HG03060 (cell line): Measurements from ENCODE around the gene CFAP221.

Experiments used
- ATAC-seq: cut with Tn5 transposase; IDR thresholded peaks from one replicate; pipeline ENCODE4 v1.9.1; 2021; ENCODE audit warnings: low read depth, moderate number of reproducible peaks; ENCODE audit not compliant: unreplicated experiment

The CFAP221 gene

DNA sequence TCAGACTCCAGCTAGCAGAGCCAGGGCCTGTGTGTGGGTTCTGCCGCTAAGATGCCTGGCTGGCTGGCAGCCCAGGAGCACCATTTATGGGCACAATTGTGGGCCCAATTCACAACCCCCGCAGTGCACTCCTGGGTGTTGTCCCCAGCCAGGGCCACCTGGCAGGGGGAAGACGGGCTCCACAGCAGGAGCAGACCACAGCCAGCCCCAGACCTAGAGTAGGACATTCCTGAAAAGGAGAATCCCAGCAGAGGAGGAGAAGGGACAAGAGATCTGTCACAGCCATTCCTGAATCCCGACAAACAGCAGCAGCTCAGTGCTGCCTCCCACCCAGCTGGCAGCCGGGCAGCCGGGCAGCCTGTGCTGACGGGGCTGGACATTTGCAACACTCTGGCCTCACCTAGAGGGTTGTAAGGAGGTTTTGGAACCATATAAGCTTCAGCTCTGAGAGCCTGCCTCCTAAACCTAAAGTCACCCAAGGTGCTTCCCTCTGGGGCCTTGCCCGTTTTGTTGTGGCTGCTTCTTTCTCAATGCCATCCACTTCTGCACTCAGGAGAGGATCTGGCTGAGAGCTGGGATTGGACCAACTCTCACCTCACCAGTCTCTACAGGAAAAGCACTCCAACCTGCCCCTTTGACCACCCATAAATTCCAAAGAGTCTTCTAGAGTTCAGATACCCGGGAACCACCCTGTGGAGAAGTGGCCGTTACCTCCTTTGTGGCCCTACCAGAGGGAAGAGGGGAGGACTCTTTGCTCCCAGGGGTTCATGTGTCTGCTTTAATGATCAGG lies 130.7 kb downstream of the CFAP221 start:
- no peak for ATAC-seq

DNA sequence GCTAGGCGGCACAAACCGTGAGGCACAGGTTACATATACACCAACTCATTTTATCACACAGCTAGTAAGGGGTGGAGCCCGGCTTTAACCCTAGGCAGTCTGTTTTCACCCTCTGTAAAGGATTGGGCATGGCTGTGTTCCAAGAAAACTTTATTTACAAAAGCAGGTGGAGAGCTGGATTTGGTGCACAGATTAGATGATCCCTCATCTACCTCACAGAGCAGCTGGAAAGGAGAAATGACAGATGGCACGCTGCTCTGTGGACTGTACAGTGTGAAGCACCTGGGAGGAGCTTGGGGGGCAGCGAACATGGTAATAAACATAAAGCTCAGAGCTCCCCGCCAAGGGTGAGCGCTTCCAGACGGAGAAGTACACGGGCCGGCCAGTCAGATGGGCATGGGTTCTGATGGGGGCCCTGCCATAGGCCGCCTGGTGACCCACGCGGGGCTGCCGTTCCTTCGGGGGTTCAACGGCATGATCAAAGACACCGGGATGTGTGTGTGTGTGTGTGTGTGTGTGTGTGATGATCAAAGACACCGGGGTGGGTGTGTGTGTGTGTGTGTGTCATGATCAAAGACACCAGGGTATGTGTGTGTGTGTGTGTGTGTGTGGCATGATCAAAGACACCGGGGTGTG lies 133.9 kb downstream of the CFAP221 start:
- no peak for ATAC-seq

DNA sequence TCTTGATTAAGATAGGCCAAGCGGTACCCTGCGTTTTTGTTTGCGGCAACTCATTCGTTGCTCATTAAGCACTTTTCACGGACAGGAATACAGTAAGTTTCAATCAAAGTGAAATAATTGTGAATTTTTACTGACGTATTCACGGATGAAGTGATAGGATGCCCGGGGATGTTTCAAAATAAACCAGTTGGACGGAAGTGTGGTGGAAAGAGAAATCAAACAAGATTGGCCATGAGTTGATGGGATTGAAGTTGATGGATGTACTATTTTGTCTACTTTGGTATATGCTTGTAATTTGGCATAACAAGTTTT lies 135.2 kb downstream of the CFAP221 start:
- no peak for ATAC-seq

DNA sequence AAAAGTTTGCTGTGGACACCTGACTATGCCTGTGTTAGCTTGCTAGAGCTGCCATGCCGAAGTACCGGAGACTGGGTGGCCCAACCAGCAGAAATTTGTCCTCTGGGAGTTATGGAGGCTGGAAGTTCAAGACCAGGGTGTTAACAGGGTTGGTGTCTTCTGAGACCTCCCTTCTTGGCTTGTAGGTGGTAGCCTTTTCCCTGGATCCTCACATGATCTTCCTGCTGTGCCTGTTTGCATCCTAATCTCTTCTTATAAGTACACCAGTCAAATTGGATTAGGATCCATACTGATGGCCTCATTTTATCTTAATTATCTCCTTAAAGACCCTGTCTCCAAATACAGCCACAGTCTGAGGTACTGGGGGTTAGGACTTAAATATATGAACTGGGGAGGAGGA lies 135.6 kb downstream of the CFAP221 start:
- no peak for ATAC-seq

DNA sequence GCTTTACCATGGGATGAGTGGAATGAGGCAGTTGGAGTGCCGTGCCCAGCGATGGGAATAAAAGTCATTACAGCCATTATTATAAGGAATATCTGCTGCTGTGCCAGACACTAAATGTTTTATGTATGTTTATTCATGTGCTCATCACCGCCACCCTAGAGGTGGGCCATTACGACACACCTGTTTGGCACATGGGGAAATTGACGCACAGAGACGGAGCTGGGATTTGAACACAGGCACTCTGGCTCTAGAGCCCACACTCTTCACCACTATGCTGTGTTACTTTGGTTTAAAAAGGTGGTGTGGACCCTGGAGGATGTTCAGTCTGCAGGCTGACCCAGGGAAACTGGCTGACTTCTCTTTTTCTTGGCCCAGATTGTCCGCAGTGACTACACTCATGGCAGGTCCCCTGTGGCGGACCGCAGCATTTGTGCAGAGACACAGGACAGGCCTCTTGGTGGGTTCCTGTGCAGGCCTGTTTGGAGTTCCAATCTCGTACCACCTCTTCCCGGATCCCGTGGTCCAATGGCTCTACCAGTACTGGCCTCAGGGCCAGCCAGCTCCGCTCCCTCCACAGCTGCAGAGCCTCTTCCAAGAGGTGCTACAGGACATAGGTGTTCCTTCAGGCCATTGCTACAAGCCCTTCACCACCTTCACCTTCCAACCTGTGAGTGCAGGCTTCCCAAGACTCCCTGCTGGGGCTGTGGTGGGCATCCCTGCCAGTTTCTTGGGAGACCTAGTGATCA lies 136.4 kb downstream of the CFAP221 start:
- no peak for ATAC-seq

DNA sequence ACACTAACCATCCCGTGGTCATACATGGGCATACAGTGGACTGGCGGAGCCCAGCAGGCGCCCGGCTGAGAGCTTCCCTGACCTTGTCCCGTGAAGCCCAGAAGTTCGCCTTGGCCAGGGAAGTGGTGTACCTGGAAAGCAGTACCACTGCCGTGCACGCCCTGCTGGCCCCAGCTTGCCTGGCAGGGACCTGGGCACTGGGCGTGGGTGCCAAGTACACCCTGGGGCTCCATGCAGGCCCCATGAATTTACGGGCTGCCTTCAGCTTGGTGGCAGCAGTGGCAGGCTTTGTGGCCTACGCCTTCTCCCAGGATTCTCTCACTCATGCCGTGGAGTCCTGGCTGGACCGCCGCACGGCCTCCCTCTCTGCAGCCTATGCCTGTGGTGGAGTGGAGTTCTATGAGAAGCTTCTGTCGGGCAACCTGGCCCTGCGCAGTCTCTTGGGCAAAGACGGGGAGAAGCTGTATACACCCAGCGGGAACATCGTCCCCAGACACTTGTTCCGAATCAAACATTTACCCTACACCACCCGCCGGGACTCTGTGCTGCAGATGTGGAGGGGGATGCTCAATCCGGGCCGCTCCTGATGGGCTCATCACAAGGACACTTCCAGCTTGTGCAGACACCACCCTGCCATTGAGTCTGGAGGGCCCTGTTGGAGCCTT lies 137.1 kb downstream of the CFAP221 start:
- no peak for ATAC-seq

DNA sequence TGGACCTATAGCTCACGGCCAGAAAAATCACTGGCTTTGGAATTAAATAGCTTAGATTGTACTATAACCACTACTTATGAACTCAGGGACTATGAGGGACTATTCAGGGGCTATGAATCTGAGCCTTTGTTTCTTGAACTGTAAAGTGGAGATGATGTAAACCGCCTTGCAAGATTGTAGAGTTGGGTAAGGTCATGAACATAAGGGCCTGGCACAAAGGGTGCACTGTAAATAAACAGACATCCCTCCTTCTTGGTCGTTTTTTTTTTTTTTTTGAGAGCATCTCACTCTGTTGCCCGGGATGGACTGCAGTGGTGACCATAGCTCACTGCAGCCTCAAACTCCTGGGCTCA lies 137.6 kb downstream of the CFAP221 start:
- ATAC-seq = no peak

DNA sequence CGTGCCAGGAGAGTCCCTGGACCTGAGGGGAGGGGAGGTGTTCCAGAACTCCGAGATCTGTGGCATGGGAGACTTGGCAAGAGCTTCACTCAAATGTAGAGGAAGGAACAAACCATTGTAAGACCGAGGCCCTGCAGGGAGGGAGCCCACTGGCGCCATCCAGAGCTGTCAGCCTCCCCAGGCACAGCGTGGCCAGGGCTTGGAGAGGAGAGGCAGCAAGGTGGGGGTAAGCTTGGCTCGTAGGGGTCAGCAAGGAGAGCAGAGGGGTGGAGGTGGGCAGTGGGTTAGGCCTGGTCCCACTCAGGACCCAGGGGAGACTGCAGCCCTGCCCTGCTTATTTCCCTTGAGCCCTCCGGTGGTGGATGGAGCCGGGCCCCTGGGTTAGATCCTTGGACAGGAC lies 138.3 kb downstream of the CFAP221 start:
- no peak for ATAC-seq

DNA sequence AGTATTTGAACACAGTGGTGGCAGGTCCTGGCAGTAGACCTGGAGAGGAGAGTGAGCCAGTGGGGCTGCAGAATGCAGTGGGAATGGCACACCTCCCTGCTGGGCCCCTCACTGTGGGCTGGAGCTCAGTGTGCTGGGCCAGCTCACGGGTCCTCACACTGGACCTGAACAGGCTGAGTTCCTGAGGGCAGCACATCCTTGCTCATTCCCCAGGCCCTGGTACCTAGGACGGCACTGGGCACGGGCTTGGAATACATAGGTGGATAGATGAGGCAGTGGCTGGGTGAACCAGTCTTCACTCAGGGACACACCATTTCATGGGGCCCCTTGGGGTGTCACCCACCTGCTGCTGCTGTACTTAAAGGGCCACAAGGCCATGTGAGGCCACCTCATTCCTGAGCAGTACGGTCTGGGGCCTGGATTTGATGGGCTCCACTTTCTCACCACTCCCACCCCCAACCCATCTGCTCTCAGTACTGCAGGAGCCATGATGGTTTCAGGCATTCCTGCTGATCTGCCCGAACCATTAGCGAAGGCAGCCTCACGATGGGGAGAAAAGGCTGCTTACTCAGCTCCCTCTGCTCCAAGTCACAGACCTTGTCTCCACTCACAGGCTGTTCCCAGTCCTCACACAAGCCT lies 138.9 kb downstream of the CFAP221 start:
- no peak for ATAC-seq

DNA sequence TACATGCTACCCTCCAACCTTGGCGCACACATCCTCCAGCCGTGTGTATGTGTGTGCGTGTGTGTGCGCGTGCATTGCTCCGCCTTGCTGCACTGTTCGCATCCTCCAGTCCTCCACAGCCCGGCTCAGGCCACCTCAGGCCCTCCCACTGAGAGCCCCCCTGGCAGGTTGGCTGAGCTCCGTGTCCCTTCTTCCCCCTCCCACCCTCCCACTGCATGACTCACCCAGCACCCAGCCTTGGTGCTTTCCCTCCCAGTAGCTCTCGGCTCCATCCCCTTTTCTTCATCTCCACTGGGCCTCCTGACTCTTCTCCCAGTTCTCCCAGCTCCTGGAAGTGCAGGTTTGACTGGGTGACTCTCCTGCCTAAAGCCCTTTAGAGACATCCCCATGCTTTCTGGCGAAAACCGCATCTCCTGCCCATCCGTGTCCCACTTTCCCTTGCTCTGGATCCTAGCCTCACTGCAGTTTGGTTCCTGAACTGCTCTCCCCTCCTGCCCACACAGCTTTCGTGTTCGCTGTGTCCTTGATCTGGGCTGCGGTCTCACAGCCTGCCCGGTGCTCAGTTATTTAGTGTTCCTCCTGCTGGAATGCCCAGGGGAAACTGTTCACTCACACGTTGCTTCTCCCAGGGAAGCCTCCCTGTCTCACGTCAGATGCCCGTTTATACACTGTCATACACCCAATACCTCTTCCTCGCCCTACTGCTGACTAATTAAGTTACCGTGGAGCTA lies 139.6 kb downstream of the CFAP221 start:
- ATAC-seq = no peak

DNA sequence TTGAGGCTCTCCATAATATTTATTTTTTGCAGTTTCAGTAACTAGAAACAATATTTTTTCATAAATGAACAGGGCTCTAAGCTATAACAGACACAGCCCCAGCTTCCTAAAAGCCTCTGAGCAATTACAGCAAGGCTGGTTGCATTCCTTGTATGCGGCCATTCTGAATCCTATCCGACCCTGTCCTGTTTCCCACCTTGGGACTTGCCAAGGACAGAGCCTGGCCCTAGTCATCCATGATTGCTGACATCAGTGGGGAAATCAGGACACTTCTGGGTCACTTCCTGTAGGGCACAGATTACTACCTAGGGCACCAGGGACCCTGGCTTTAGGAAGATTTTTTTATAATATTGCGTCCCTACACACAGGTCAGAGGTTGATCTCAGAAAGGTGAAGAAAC lies 140.3 kb downstream of the CFAP221 start:
- no peak for ATAC-seq

DNA sequence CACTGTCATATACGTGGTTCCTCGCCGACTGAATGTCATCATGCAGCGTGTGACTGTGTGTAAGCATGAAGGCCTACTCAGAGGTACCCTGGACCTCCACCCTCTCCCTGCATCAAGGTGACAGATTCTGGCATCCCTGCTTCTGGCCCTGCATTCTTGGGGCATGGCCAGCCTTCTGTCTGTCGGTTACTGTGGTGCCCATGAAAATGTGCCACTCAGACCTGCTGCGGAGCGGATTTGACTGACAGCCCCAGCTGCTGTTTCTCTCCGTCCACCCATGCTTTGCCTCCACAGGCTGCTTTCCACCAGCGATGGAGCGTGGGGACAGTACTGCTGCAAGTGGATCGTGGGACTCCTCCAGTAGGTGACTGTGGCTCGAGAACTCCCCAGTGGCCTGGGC lies 144.4 kb downstream of the CFAP221 start:
- no peak for ATAC-seq

DNA sequence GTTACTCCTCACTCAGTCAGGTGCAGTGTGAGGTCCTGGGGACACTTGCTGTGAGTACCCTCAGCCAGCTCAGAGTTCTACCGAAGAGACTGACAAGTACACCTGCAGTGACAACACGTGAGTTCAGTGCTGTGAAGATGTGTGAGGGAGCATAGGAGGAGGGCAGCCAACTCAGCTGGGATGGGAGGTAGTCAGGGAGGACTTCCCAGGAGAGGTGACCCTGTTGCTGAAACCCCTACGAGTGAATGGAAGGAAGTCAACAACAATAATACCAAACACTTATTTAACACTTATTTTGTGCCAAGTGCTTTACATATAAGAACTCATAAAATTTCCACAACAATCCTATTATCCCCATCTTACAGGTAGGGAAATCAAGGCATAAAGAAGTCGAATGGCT lies 145.0 kb downstream of the CFAP221 start:
- ATAC-seq = no peak

DNA sequence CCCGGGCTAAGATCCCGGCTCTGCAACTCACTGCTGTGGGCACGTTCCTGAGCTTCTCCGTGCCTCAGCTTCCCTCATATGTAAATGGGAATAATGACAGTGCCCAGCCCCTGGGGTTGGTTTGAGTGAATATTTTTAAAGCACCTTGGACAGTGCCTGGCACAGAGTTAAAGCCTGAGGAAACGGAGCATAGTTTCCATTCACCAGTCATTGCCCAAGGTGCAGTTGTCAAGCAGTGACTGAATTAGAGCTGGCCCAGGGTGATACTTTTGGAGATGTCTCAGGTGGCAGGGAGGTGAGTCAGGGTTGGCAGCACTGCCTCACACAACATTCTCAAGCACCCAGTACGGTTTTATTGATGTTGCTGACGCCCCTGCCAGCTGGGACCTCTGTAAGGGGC lies 146.9 kb downstream of the CFAP221 start:
- no peak for ATAC-seq

DNA sequence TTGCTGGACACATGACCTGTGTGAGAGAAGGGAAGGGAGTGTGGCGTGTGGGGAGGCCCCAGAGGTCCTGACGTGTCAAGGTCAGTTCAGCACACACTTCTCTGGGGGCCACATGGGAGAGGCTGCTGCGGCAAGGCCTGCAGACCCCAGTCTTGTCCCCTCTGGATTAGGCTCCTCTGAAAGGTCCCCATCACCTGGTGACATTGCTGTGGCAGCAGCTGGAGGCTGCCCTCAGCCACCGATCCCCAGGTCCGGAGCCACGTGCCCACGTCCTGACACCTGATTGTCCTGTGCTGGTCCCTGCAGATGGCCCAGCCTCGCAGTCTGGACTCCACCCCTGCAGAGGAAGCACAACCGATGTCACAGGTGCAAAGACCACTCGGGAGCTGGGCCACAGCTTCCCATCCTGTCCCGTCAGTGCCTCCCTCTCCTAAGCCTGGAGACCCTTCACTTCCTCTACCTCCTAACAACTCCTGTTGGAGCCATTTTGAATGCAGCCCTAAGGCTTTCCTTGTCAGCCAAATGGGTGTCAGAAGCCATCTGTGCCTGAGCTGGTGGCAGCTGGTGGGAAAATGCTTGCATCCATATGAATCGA lies 147.5 kb downstream of the CFAP221 start:
- no peak for ATAC-seq

DNA sequence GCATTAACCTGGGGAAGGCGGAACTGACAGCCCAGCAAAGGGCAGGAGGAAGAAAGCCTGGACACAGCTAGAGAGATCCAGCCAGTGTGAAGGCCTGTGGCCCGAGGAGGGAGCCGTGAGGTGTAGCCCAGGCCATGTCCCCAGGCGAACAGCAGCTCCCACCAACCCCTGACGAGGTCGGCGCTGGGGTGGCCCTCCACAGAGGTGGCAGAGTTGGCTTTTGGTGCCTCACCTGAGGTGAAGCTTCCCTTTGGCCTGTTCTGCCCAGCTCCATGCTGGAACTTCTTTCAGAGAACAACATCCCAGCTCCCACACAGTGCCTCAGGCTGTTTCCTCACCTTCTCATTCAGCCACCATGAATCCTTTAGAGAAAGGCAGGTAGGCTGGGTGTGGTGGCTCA lies 148.1 kb downstream of the CFAP221 start:
- ATAC-seq = no peak

DNA sequence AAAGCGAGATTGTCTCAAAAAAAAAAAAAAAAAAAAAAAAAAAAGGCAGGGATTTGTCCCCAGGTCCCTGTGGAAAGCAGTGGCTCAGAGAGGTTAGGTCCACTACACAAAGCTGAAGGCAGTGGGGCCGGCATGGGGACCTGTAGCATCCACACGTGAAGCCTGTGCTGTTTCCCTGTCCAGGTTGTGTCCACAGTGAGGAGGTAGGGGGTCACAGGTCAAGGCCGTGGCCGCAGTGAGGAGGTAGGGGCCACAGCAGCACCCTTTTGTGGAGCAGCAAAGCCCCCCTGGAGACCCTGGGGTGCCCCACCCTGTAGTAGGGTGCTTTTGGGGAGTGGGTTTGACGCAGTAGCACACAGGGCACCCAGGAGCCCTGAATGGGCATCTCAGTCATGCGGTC lies 148.7 kb downstream of the CFAP221 start:
- no peak for ATAC-seq

DNA sequence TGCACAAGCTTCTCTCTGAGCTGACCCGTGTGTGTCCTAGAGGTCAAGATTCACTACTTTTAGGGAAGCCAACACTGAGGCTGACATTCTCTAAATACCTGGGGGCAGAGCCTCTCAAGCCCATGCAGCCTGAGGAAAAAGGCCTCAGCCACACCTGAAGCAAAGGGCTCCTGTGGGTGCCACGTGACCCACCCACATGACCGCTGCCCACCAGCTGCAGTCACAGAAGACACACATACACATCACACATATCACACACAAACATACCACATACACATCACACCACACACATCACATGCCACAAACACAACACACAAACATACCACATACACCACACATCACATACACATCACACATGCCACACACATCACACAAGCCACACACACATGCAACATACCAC lies 149.3 kb downstream of the CFAP221 start:
- ATAC-seq = no peak

DNA sequence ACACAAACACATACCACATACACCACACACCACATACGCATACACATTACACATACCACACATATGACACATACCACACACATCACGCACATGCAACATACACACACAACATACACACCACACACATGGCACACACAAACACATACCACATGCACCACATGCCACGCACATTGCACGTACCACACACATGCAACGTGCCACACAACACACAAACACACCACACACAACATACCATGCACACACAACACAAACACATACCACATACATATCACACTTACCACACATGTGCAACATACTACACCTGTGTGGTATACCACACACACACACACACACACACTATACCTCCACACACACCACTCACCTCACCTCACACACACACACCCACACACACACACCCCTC lies 149.7 kb downstream of the CFAP221 start:
- no peak for ATAC-seq

DNA sequence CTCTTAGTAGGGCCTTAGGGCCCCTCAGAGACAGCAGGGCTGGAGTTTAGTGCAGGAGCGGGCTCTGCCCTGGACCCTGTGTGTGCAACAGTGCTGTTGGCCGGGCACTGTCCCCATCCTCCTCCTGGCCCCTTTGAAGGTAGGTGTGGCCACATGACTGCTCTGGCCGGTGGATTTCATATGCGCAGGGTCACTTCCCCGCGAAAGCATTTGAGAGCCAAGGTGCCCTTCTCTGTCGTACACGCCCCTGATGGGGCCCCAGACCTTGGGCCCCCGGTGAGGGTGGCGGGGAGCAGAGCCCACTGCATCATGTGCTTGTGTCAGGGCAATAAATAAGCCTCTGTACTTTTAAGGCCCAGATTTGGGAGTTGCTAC lies 150.2 kb downstream of the CFAP221 start:
- no peak for ATAC-seq
